Adrenal gland (tissue), 5 donors: ENCODE data around the gene NAV2.

ENCODE experiments used
- CTCF ChIP-seq, 6 experiments: fragments of 450-650 bp in 4 of 6; fragments of 200-600 bp in 2 of 6; sonication (generic) in 1 of 6; IDR thresholded peaks; 1 replicate in 5 of 6; 2 replicates in 1 of 6; pipeline versions ENCODE4 v1.5.1 to v1.8.0; 2016 to 2021; ENCODE audit warnings: antibody characterized with exemption in 6 of 6, mild to moderate bottlenecking in 2 of 6, moderate library complexity in 1 of 6
- POLR2A ChIP-seq, 2 donors: fragments of 450-650 bp; IDR thresholded peaks; one replicate each; pipeline ENCODE4 v1.6.1; 2017; ENCODE audit warnings: antibody characterized with exemption in 2 of 2, mild to moderate bottlenecking in 2 of 2, moderate library complexity in 1 of 2
- donor health status: DM: no; HTN: no; CAD: no.

GRCh38 chr11:20055312-20055711, 342.7 kb downstream of the NAV2 start:
- TF ChIP-seq CTCF (IDR thresholded peaks at IDR 0.05) (no peak), POLR2A (IDR thresholded peaks at IDR 0.05) (no peak)
